Breast epithelium (tissue), 3 donors: ENCODE data around the gene KIAA0753.

Source experiments
- POLR2A ChIP-seq: fragments of 450-650 bp; IDR thresholded peaks from one replicate; pipeline ENCODE4 v1.6.1; 2016; ENCODE audit warnings: antibody characterized with exemption, mild to moderate bottlenecking, moderate library complexity
- TF ChIP-seq, protein P1 (sequence below), 3 donors: fragments of 450-650 bp; IDR thresholded peaks; one replicate each; pipeline ENCODE4 v1.5.1; 2016 to 2017; ENCODE audit warnings: antibody characterized with exemption in 3 of 3, mild to moderate bottlenecking in 3 of 3, moderate library complexity in 3 of 3

DNA sequence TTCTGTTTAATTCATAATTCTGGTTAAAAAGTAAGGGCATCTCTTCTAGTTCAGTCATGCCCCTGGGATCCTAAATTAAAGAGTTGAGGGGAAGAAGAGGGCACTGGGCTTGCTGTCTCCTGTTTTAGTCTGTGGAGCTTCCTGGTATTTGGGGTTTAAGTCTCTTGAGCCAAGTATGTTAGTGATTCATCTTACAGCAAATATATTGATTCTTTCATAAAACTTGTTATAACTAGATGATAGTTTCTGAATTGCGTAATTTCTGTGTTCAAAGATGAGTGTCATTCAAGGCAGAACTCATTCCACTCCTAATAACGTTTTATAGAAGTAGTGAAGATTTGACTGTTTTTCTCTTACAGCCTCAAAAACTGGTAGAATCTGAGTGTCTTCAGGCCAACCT is 2.1 kb upstream of the KIAA0753 start:
- TF ChIP-seq, protein P1, sequence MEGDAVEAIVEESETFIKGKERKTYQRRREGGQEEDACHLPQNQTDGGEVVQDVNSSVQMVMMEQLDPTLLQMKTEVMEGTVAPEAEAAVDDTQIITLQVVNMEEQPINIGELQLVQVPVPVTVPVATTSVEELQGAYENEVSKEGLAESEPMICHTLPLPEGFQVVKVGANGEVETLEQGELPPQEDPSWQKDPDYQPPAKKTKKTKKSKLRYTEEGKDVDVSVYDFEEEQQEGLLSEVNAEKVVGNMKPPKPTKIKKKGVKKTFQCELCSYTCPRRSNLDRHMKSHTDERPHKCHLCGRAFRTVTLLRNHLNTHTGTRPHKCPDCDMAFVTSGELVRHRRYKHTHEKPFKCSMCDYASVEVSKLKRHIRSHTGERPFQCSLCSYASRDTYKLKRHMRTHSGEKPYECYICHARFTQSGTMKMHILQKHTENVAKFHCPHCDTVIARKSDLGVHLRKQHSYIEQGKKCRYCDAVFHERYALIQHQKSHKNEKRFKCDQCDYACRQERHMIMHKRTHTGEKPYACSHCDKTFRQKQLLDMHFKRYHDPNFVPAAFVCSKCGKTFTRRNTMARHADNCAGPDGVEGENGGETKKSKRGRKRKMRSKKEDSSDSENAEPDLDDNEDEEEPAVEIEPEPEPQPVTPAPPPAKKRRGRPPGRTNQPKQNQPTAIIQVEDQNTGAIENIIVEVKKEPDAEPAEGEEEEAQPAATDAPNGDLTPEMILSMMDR (IDR thresholded peaks at IDR 0.05), result no peak
- TF ChIP-seq POLR2A, result no peak
